Body of pancreas (tissue), 4 donors: ENCODE measurements around the gene TUBB2B. TPM values are rescaled to one million over a fixed set of nuclear protein-coding genes. Genes with fewer than 3 reads are reported as not detected.

Experiments used
- ATAC-seq: fragments of 150-250 bp; one replicate; pipeline ENCODE4 v1.9.1; 2016
- DNase-seq, 4 donors: peaks; one replicate each; pipeline ENCODE4 v3.0.0-alpha.2; 2019
- H3K27ac ChIP-seq, 4 donors: fragments of 200-600 bp; sonication (generic); 1 replicate in 3 of 4; 2 replicates in 1 of 4; pipeline versions ENCODE4 v1.5.1 to v1.6.1; 2016 to 2019; ENCODE audit warnings: mild to moderate bottlenecking in 1 of 4, mixed read lengths in 1 of 4, moderate library complexity in 1 of 4
- H3K27me3 ChIP-seq, 2 donors: fragments of 200-600 bp; sonication (generic); one replicate each; pipeline ENCODE4 v1.6.0; 2016; ENCODE audit warnings: mild to moderate bottlenecking in 1 of 2
- H3K36me3 ChIP-seq, 2 donors: fragments of 200-600 bp; sonication (generic); replicated peaks in 1 of 2; 2 replicates each; pipeline ENCODE4 v1.5.1; 2016; ENCODE audit warnings: low read depth in 2 of 2; ENCODE audit not compliant: insufficient read depth in 1 of 2
- H3K4me1 ChIP-seq: fragments of 200-600 bp; sonication (generic); one replicate; pipeline ENCODE4 v1.6.0; 2016
- H3K4me3 ChIP-seq, 2 donors: fragments of 200-600 bp; sonication (generic); 1 replicate in 1 of 2; 2 replicates in 1 of 2; pipeline ENCODE4 v1.5.1; 2016 to 2019
- H3K9me3 ChIP-seq, 3 donors: fragments of 200-600 bp; sonication (generic); 1 replicate in 2 of 3; 2 replicates in 1 of 3; pipeline ENCODE4 v1.5.1; 2016
- CTCF ChIP-seq, 7 experiments: fragments of 450-650 bp in 4 of 7; fragments of 200-600 bp in 3 of 7; sonication (generic) in 3 of 7; IDR thresholded peaks; one replicate each; pipeline ENCODE4 v1.5.1; 2016 to 2019; ENCODE audit warnings: antibody characterized with exemption in 7 of 7
- POLR2A ChIP-seq, 3 donors: fragments of 450-650 bp; IDR thresholded peaks; one replicate each; pipeline ENCODE4 v1.6.1; 2016; ENCODE audit warnings: antibody characterized with exemption in 3 of 3, mild to moderate bottlenecking in 2 of 3
- WGBS, 2 donors: methylation state at CpG; one replicate each; pipeline ENCODE4 v1.1.5; 2017; 5-methylcytosine and 5-hydroxymethylcytosine counted together
- intact Hi-C: fragments of 100-400 bp; cut with DNase I; formaldehyde crosslinking; loops from one replicate; pipeline ENCODE4 v1.15.1; 2023
- total RNA-seq, 2 donors: library from RNA; depleted of rRNA; stranded (reverse); fragments of >200 nt; gene quantifications; one replicate each; pipeline ENCODE4 v1.1.0, GENCODE V29; 2016

Gene TUBB2B
- total RNA-seq, 2 donors from 2014 or later = 1.3 to 10.6 TPM

DNA sequence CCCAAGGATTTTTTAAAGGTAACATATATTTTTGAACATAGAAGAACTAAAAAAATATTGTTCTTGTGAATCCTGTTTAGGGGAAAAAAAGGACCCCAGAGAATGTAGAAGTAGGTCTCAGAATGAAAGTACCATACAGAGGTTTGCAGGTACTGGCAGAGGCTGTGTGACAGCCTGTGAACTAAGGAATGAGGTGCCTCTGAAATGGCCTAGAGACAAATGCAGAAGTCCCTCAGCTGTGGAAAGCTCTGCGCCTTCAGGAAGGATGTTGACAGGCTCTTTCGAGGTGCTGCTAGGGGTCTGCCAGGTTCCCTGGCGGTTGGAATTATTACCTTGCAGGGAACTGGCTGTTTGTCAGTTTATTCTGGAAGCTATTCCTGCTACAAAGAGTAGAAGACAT is 8.6 kb upstream of the TUBB2B start:
- peaks cover 10% of the 10 kb centered on the region for H3K4me1 ChIP-seq
- no peaks in the 10 kb centered on the region for H3K36me3 ChIP-seq
- WGBS, 2 donors = 67 to 86% methylated on average over 3 of the region's 3 CpGs
- H3K27ac ChIP-seq = no peak overlapping the region
- DNase-seq = no peak
- H3K9me3 ChIP-seq = no peaks in the 10 kb centered on the region
- TF ChIP-seq POLR2A (IDR thresholded peaks at IDR 0.05) = no peak
- no peak for TF ChIP-seq CTCF (IDR thresholded peaks at IDR 0.05)
- no peaks in the 10 kb centered on the region for H3K27me3 ChIP-seq
- ATAC-seq = no peak
- H3K4me3 ChIP-seq = no peak overlapping the region
- intact Hi-C loops = no loop called here

DNA sequence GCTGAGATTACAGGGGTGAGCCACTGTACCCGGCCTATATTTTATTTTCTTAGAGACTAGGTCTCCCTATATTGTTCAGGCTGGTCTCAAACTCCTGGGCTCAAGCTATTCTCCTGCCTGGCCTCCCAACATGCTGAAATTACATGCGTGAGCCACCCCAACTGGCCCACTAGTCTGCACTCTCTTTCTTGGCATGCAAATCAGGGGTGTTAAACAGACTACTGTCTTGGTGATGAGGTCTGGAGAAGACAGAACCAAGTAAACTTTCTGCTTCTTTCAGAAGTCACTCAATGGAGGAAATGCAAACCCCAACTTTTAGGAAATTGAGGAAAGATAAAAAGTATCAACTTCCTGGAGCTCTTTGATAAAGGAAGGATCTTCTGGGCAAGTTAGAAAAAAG is 8.0 kb upstream of the TUBB2B start:
- Histone ChIP-seq H3K36me3 (no peaks in the 10 kb centered on the region), H3K9me3 (no peaks in the 10 kb centered on the region), H3K4me1 (peaks cover 14% of the 10 kb centered on the region), H3K27me3 (no peaks in the 10 kb centered on the region), H3K4me3 (no peak overlapping the region), H3K27ac (no peak overlapping the region)
- intact Hi-C loops = no loop called here
- TF ChIP-seq CTCF (IDR thresholded peaks at IDR 0.05) (no peak), POLR2A (IDR thresholded peaks at IDR 0.05) (no peak)
- DNase-seq = no peak
- ATAC-seq = no peak
- 76 to 83% methylated on average over 2 of the region's 2 CpGs for WGBS, 2 donors

- Histone ChIP-seq H3K27me3 (peaks cover 0 to 4% of the 10 kb centered on the region in 2 donors), H3K4me3 (no peak overlapping the region), H3K4me1 (peaks cover 30% of the 10 kb centered on the region), H3K27ac (no peak overlapping the region), H3K9me3 (no peaks in the 10 kb centered on the region), H3K36me3 (no peaks in the 10 kb centered on the region)
- intact Hi-C loops = no loop called here
- DNase-seq (no peak), ATAC-seq (no peak)
- 74 to 75% methylated on average over 3 of the region's 3 CpGs for WGBS, 2 donors
- TF ChIP-seq POLR2A (IDR thresholded peaks at IDR 0.05) (no peak), CTCF (IDR thresholded peaks at IDR 0.05) (no peak)
Observed at GRCh38 chr6:3233904-3234303, 6.5 kb upstream of the TUBB2B start.

DNA sequence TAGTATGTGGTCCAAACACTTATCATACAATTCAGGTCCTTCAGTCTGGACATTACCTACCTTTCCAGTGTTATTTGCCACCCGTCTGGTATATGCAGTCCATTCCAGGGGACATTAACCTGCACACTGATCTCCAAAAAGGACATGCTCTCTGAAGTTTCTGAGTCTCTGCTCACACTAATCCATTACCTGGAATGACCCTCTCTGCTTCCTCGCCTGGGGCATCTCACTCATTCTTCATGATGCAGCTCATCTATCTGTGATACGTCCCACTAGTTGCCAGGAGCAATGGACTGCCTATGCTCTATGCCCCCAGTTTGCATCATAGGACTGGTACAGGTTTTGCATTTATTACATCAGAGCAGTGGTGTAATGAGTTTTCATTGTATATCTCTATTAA is 5.9 kb upstream of the TUBB2B start:
- Histone ChIP-seq H3K4me1 (peaks cover 35% of the 10 kb centered on the region), H3K27me3 (peaks cover 0 to 5% of the 10 kb centered on the region in 2 donors), H3K4me3 (no peak overlapping the region), H3K27ac (no peak overlapping the region), H3K9me3 (no peaks in the 10 kb centered on the region), H3K36me3 (no peaks in the 10 kb centered on the region)
- intact Hi-C loops = no loop called here
- TF ChIP-seq CTCF (IDR thresholded peaks at IDR 0.05) = no peak
- no peak for TF ChIP-seq POLR2A (IDR thresholded peaks at IDR 0.05)
- WGBS, 2 donors = 80% methylated on average over 3 of the region's 3 CpGs
- no peak for DNase-seq
- ATAC-seq = no peak
